Lower lobe of right lung (tissue), 2 donors: ENCODE results near the gene H3-3A. TPM values are rescaled to one million over a fixed set of nuclear protein-coding genes. Genes with fewer than 3 reads are reported as not detected.
A peak's percentile ranks its signal among the peaks of the same experiment; 100 is the strongest.

ENCODE experiments used
- ATAC-seq, 2 donors: fragments of 200-7000 bp; cut with Tn5 transposase; one replicate each; pipeline ENCODE4 v1.9.1; 2020 to 2022; ENCODE audit warnings: mild to moderate bottlenecking in 2 of 2, moderate library complexity in 2 of 2
- DNase-seq: peaks from one replicate; pipeline ENCODE4 v3.0.0-alpha.2; 2020
- H3K27ac ChIP-seq: fragments of 200-600 bp; one replicate; pipeline ENCODE4 v1.8.0; 2022
- H3K27me3 ChIP-seq: fragments of 200-600 bp; one replicate; pipeline ENCODE4 v1.8.0; 2022; ENCODE audit warnings: low read depth
- H3K36me3 ChIP-seq: fragments of 200-600 bp; one replicate; pipeline ENCODE4 v1.8.0; 2022; ENCODE audit warnings: mild to moderate bottlenecking
- H3K4me1 ChIP-seq: fragments of 200-600 bp; one replicate; pipeline ENCODE4 v1.8.0; 2022
- H3K4me3 ChIP-seq: fragments of 200-600 bp; one replicate; pipeline ENCODE4 v1.8.0; 2022; ENCODE audit warnings: mild to moderate bottlenecking
- H3K9me3 ChIP-seq: fragments of 200-600 bp; one replicate; pipeline ENCODE4 v1.8.0; 2022
- intact Hi-C: fragments of 100-400 bp; cut with DNase I; formaldehyde crosslinking; loops from one replicate; pipeline ENCODE4 v1.11.0; 2022
- total RNA-seq: library from RNA; stranded (reverse); fragmentation: NEBNext Ultra II Directional; extraction: Animal tissue kit (Norgen Biotek cat#: 25700); gene quantifications from one replicate; pipeline ENCODE4 v1.2.1, GENCODE V29; 2021
- TF ChIP-seq, protein P1 (sequence below): fragments of 200-600 bp; IDR thresholded peaks from one replicate; pipeline ENCODE4 v1.8.0; 2022; ENCODE audit warnings: antibody characterized with exemption, mild to moderate bottlenecking
- donor health status: DM: no; HTN: yes; CAD: no; lungs with severe emphysema.

H3-3A gene
- total RNA-seq, 1 donor from 2014 or later: 504 TPM

DNA sequence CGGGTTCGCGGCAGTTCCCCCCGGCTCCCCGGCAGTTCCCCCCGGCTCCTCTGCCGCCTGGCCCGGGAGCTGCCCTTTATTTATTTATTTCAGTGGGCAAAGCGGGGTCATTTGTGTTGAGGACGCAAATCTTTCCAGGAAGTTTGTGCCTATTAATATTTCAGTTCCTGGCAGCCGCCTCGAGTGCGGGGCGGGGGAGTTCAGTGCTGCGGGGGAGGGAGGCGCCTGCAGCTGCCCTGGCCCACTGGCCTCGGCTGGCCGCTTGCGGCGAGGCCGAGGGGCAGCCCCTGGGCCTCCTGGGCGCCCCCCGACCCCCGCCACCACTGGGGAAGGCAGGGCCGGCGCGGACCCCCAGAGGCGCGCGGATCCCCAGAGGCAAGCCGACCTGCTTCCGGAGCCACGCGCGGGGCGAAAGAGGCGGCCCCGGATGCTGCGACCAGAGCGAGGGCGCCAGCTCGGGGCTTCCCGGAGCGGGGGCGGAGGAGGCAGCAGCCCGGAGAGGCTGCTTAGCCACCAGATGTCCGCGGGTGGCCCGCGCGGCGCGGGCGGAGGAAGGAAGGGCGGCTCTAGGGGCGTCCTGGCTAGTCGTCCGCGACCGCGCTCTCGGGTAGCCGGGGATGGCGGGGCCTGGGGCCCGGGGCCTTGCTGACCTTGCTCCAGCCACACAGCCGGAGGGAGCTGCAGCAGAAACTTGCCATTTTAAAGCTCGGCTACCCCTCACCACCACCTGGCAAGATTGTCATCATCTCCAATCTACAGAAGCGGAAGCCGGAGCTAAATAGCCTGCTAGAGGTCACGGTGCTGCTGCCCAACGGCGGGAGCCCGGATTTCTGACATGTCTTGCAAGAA is 48.0 kb downstream of the H3-3A start:
- intact Hi-C loops: no loop called here
- H3K36me3 ChIP-seq: no peaks in the 10 kb centered on the region

DNA sequence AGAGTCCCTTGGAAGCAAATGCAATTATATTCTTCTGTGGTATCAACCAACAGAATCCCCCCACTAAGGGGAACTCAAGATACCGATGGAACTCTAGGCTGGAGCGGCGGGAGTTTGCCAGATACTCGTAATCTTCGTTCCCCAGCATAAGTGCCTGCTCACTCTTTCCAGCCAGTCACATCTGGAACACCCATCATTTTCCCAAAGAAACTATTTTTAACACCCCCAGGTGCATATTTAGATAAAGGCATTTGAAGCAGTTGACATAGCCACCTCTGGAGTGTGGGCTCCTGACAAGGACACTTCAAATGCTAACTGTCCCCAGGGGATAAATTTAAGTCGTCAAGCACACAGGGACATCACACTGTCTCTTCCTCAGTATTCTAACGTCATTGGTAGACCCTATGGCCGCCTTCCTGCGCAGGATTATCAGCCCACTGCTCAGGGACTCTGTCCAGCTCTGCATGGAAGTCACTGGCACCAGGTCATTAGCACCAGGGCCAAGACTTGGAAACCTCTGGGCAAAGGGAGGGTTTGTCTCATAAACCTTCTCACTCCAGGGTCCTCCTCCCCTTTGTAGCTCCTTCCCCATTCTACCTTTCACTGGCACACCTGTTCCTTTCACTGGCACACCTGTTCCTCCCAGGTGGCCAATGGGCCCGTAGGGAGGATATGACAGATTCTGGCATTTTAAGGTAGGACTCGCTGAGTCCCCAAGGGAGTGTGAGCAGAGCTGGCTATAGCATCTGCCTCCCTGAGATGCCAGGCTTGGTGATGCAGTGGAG is 48.8 kb downstream of the H3-3A start:
- Histone ChIP-seq H3K4me3 (peak overlapping the region; percentile 79), H3K36me3 (no peaks in the 10 kb centered on the region), H3K27me3 (no peaks in the 10 kb centered on the region), H3K4me1 (peaks cover 24% of the 10 kb centered on the region), H3K9me3 (no peaks in the 10 kb centered on the region), H3K27ac (peak overlapping the region; percentile 98)
- DNase-seq: no peak
- TF ChIP-seq, protein P1, sequence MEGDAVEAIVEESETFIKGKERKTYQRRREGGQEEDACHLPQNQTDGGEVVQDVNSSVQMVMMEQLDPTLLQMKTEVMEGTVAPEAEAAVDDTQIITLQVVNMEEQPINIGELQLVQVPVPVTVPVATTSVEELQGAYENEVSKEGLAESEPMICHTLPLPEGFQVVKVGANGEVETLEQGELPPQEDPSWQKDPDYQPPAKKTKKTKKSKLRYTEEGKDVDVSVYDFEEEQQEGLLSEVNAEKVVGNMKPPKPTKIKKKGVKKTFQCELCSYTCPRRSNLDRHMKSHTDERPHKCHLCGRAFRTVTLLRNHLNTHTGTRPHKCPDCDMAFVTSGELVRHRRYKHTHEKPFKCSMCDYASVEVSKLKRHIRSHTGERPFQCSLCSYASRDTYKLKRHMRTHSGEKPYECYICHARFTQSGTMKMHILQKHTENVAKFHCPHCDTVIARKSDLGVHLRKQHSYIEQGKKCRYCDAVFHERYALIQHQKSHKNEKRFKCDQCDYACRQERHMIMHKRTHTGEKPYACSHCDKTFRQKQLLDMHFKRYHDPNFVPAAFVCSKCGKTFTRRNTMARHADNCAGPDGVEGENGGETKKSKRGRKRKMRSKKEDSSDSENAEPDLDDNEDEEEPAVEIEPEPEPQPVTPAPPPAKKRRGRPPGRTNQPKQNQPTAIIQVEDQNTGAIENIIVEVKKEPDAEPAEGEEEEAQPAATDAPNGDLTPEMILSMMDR: no peak
- no peak for ATAC-seq
- intact Hi-C loops: no loop called here

More for the DNA sequence above, 48.0 kb downstream of the H3-3A start:
- peak overlapping the region; percentile 79 for H3K4me3 ChIP-seq
- DNase-seq: peak; percentile 77
- H3K27ac ChIP-seq: peak overlapping the region; percentile 98
- TF ChIP-seq, protein P1: no peak
- H3K9me3 ChIP-seq: no peaks in the 10 kb centered on the region
- peak; percentile 85 for ATAC-seq
- peaks cover 24% of the 10 kb centered on the region for H3K4me1 ChIP-seq
- no peaks in the 10 kb centered on the region for H3K27me3 ChIP-seq

DNA sequence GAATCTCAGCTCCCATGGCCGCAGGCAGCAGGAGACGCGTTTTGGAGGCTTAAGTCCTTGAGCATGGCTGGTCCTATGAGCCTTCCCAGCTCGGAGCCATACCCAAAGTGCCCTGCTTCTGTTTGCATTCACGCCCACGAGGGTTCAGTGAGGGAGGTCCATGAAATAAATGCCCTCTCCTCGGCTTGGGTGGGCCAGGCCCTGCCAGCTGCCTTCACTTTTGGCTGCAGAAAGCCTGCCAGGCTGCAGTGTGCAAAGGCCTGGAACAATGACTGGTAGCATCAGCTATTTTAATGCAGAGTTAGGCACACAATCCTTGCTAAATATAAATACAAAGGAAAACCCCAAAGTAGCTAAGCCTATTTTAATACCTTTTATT is 49.4 kb downstream of the H3-3A start:
- Histone ChIP-seq H3K9me3 (no peaks in the 10 kb centered on the region), H3K36me3 (no peaks in the 10 kb centered on the region), H3K4me1 (peaks cover 24% of the 10 kb centered on the region), H3K27me3 (no peaks in the 10 kb centered on the region), H3K27ac (no peak overlapping the region), H3K4me3 (no peak overlapping the region)
- TF ChIP-seq, protein P1: no peak
- no peak for DNase-seq
- no peak for ATAC-seq
- intact Hi-C loops: no loop called here

DNA sequence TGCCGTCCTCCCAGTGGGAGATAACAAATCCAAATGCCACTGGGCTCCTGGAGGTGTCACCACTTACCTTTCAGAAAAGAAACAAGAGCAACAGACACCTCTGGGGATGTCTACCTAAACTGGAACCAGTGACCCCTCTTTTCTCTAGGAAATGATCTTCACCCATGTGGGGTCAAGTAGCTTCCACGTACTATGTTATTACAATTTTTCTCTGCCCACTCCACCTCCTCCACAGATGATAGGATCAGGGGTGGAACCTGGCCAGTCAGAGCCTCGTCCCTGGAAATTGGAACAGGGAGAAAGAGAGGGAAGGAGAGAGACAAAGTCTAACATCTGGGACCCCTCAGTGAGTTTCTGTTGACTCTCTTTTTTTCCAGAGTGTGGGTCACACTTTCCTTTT is 50.1 kb downstream of the H3-3A start:
- H3K4me1 ChIP-seq: peaks cover 24% of the 10 kb centered on the region
- intact Hi-C loops: no loop called here
- TF ChIP-seq, protein P1: no peak

DNA sequence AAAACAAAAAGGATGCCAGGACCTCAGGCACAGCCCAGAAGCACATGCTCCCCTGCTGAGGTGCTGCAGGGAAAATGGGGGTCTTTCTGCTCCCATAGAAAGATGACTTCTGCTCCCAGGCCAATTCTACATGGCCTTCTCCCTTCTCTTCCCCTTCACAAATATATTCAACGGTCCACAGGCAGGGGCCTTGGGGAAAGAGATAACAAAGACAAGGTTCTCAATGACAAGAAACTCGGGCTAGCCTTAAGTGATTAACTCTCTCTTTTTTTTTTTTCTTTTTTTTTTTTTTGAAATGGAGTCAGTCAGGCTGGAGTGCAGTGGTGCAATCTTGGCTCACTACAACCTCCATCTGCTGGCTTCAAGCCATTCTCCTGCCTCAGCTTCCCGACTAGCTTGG is 54.2 kb downstream of the H3-3A start:
- intact Hi-C loops: no loop called here
- no peak for DNase-seq
- Histone ChIP-seq H3K36me3 (no peaks in the 10 kb centered on the region), H3K27ac (no peak overlapping the region), H3K27me3 (no peaks in the 10 kb centered on the region), H3K9me3 (no peaks in the 10 kb centered on the region), H3K4me1 (peaks cover 8% of the 10 kb centered on the region), H3K4me3 (no peak overlapping the region)
- TF ChIP-seq, protein P1: no peak
- no peak for ATAC-seq

More for the DNA sequence above, 50.1 kb downstream of the H3-3A start:
- Histone ChIP-seq H3K9me3 (no peaks in the 10 kb centered on the region), H3K27ac (no peak overlapping the region), H3K27me3 (no peaks in the 10 kb centered on the region), H3K36me3 (no peaks in the 10 kb centered on the region), H3K4me3 (no peak overlapping the region)
- no peak for ATAC-seq
- DNase-seq: no peak
